Common myeloid progenitor, CD34-positive (primary cell): ENCODE results near the gene PIP5KL1.

Experiments
- CTCF ChIA-PET: fragments of 350-600 bp; sonication (Branson Sonifier 250); formaldehyde crosslinking; loops from one replicate; lab custom pipeline; 2021; ENCODE audit warnings: antibody characterized with exemption; lab: Charles Lee
- POLR2A ChIA-PET: fragments of 350-600 bp; sonication (Branson Sonifier 250); formaldehyde crosslinking; loops from one replicate; lab custom pipeline; 2021; ENCODE audit warnings: antibody characterized with exemption; lab: Charles Lee
- DNase-seq, 3 donors: peaks; one replicate each; pipeline versions ENCODE4 v3.0.0 to v3.0.0-alpha.2; 2013
- H3K27ac ChIP-seq, 2 experiments: 1 replicate in 1 of 2; 2 replicates in 1 of 2; pipeline ENCODE4 v1.7.0; 2013; ENCODE audit warnings: inconsistent platforms in 2 of 2, low read length in 2 of 2, mild to moderate bottlenecking in 2 of 2, low read depth in 1 of 2, moderate library complexity in 1 of 2; ENCODE audit not compliant: severe bottlenecking in 2 of 2, insufficient read depth in 1 of 2, poor library complexity in 1 of 2
- H3K27me3 ChIP-seq, 5 experiments: replicated peaks in 2 of 5; 1 replicate in 3 of 5; 2 replicates in 2 of 5; pipeline versions ENCODE4 v1.6.1 to v1.7.0; 2013; ENCODE audit warnings: low read length in 4 of 5, mild to moderate bottlenecking in 2 of 5, moderate library complexity in 2 of 5, inconsistent platforms in 1 of 5; ENCODE audit not compliant: insufficient read depth in 5 of 5, control insufficient read depth in 4 of 5
- H3K36me3 ChIP-seq, 4 experiments: 1 replicate in 2 of 4; 2 replicates in 2 of 4; pipeline versions ENCODE4 v1.6.1 to v1.7.0; 2013; ENCODE audit warnings: low read length in 3 of 4, control low read depth in 1 of 4, mild to moderate bottlenecking in 1 of 4; ENCODE audit not compliant: control insufficient read depth in 4 of 4, insufficient read depth in 4 of 4
- H3K4me1 ChIP-seq, 4 experiments: 1 replicate in 3 of 4; 2 replicates in 1 of 4; pipeline versions ENCODE4 v1.6.1 to v1.7.1; 2013; ENCODE audit warnings: low read length in 3 of 4, mild to moderate bottlenecking in 3 of 4, control low read depth in 1 of 4, inconsistent platforms in 1 of 4, moderate library complexity in 1 of 4; ENCODE audit not compliant: control insufficient read depth in 4 of 4, insufficient read depth in 4 of 4; ENCODE audit errors: control extremely low read depth in 1 of 4
- H3K4me3 ChIP-seq, 7 experiments: 1 replicate in 4 of 7; 2 replicates in 3 of 7; pipeline versions ENCODE4 v1.5.1 to v1.7.0; 2013; ENCODE audit warnings: mild to moderate bottlenecking in 7 of 7, low read length in 6 of 7, moderate library complexity in 6 of 7, inconsistent platforms in 2 of 7, low read depth in 2 of 7, control low read depth in 1 of 7; ENCODE audit not compliant: insufficient read depth in 4 of 7, control insufficient read depth in 1 of 7; ENCODE audit errors: extremely low read depth in 1 of 7
- H3K9me3 ChIP-seq, 5 experiments: 1 replicate in 4 of 5; 2 replicates in 1 of 5; pipeline versions ENCODE4 v1.6.1 to v1.7.1; 2013; ENCODE audit warnings: low read length in 4 of 5, mild to moderate bottlenecking in 2 of 5, inconsistent platforms in 1 of 5, low read depth in 1 of 5, moderate library complexity in 1 of 5; ENCODE audit not compliant: control insufficient read depth in 4 of 5, insufficient read depth in 2 of 5; ENCODE audit errors: control extremely low read depth in 1 of 5
- WGBS: methylation state at CpG from one replicate; pipeline ENCODE4 v1.1.5; 2013; ENCODE audit not compliant: insufficient coverage; 5-methylcytosine and 5-hydroxymethylcytosine counted together

Gene PIP5KL1

DNA sequence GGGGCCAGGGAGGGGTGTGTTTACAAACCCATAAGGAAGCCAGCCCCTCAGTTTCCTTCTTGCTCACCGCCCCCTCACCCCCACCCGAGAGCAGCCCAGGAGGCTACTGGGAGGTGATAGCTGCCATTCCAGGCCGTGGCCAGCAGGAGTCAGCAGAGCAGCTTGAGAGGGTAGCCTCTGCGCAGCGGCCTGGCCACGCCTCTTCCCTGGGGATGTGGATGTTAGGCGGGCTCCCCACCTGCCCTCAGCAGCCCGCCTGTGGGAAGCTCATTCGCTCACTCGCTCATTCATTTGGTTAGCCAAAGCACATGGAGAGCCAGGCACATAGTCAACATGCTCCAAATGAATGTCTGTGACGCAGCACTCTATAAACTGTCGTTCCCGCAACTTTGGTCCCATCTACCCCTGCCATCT, 13.2 kb upstream of the PIP5KL1 start:
- CTCF ChIA-PET: interaction anchor here (0.8 to 14.2 kb wide), 27 partner anchors 9 to 203 kb away, joined by 3 to 245 read pairs (median 5); no protein-coding TSS in a partner anchor
- Histone ChIP-seq H3K36me3 (peaks cover 2 to 17% (median 10%) of the 10 kb centered on the region in 4 experiments), H3K4me3 (peak overlapping the region in 2 of 7 experiments; percentile 23 to 55), H3K9me3 (no peaks in the 10 kb centered on the region), H3K27me3 (no peaks in the 10 kb centered on the region), H3K27ac (no peak overlapping the region), H3K4me1 (peaks cover 0 to 19% (median 12%) of the 10 kb centered on the region in 4 experiments)
- DNase-seq: peak; percentile 85 to 94 (median 92)
- POLR2A ChIA-PET: interaction anchor here (0.6 to 1.0 kb wide), 2 partner anchors 52 to 165 kb away, joined by 3 read pairs; no protein-coding TSS in a partner anchor
- 30% methylated on average over 11 of the region's 13 CpGs for WGBS

DNA sequence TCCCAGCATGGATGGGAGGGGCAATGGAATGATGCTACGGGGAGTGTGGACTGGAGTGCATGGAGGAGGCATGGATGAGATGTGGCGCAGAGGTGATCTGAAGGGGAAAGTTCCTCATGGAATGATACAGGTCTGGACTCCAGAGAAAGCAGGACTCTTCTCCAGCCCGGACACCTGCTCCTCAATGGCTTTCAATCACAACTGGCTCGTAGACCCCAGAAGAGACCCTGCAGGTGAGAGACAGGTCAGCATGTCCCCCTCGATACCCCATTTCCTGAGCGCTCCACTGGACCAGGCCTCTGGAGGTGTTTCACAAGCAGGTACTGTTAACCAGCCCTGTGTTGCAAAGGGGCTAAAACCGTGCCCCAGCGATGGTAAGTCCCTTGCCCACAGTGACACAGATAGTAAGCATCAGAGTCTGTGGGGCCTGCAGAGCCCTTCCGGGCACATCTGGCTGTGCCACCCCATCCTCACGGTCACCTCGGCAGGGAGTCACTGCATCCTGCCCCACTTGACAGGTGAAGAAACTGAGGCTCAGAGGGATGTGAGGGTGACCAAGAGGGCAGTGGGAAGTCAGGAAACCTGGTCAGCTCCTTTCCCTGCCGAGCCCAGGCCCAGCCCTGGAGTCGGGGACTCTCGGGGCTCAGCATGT, 12.6 kb upstream of the PIP5KL1 start:
- ChIA-PET POLR2A (no interaction called here), CTCF (interaction anchor here (0.7 to 14.2 kb wide), 30 partner anchors 8 to 204 kb away, joined by 3 to 245 read pairs (median 5); partner anchors contain the start of gene EEIG1)
- Histone ChIP-seq H3K27ac (no peak overlapping the region), H3K9me3 (no peaks in the 10 kb centered on the region), H3K4me1 (peaks cover 0 to 19% (median 13%) of the 10 kb centered on the region in 4 experiments), H3K27me3 (no peaks in the 10 kb centered on the region), H3K36me3 (peaks cover 2 to 17% (median 10%) of the 10 kb centered on the region in 4 experiments), H3K4me3 (peak overlapping the region in 2 of 7 experiments; percentile 23 to 55)
- DNase-seq: no peak
- 65% methylated on average over 12 of the region's 14 CpGs for WGBS

DNA sequence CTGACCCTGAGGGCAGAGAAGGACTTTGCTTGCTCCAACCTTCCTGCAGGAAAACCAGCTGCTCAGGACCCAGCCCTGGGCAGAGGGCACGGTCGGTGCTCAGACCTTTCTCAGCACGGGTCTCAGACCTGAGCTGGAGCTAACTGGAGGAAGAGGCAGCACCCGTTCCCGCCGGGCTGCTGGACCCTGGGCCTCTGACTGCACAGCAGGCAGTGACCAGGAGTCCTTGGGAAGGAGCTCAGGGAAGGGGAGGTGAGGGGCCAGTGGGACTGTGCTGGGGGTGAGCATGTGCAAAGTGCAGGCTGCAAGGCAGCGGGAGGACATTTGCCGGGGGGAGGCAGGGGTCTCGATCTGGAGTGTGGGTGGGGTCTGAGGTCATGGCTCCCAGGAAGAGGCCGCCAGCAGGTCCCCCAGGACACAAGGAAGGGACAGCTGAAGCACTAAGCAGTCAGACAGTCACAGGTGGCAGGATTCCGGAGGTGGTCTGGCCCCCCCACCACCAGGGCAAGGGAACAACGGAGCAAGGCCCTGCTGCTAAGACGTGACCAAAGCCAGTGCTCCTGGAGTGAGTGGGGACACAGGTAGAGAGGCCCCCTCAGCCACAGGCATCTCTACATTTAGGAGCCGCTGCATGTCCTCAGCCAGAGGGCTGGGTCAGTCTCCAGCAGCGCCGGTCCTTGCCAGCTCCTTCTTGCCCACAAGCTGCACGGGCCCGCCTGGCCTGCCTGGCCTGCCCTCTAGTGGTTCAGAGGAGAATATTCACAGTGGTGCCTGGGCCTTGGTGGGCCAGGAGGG, 11.8 kb upstream of the PIP5KL1 start:
- CTCF ChIA-PET: interaction anchor here (0.7 to 14.2 kb wide), 24 partner anchors 8 to 186 kb away, joined by 3 to 245 read pairs (median 4); partner anchors contain the start of genes EEIG1, PIP5KL1 and ST6GALNAC4
- Histone ChIP-seq H3K4me1 (peaks cover 0 to 24% (median 18%) of the 10 kb centered on the region in 4 experiments), H3K27me3 (no peaks in the 10 kb centered on the region), H3K4me3 (no peak overlapping the region), H3K9me3 (no peaks in the 10 kb centered on the region), H3K36me3 (peaks cover 2 to 17% (median 10%) of the 10 kb centered on the region in 4 experiments), H3K27ac (peak overlapping the region in 1 of 2 experiments; percentile 25)
- POLR2A ChIA-PET: interaction anchor here (0.6 kb wide), 1 partner anchor 117 kb away, joined by 6 read pairs; no protein-coding TSS in a partner anchor
- peak; percentile 46 to 68 (median 63) for DNase-seq
- WGBS: 92% methylated on average over 10 of the region's 18 CpGs

DNA sequence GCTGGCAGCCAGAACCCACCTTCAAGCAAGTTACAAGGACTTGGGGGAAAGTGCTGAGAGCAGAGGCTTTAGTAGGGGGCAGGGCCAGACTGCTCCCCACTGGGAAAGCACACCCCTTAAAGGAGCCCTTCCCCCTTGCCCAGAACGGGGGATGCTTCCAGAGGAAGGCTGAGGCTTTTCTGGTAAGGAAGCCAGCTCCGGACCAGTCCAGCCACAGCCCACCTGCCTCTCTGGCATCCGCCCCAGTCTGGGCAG, 11.3 kb upstream of the PIP5KL1 start:
- CTCF ChIA-PET: interaction anchor here (1.0 to 14.2 kb wide), 15 partner anchors 9 to 187 kb away, joined by 3 to 245 read pairs (median 4); partner anchors contain the start of gene PIP5KL1
- H3K27ac ChIP-seq: no peak overlapping the region
- H3K36me3 ChIP-seq: peaks cover 2 to 17% (median 10%) of the 10 kb centered on the region in 4 experiments
- POLR2A ChIA-PET: interaction anchor here (0.6 kb wide), 1 partner anchor 118 kb away, joined by 6 read pairs; no protein-coding TSS in a partner anchor
- no peak overlapping the region for H3K4me3 ChIP-seq
- no peak for DNase-seq
- no peaks in the 10 kb centered on the region for H3K9me3 ChIP-seq
- H3K27me3 ChIP-seq: no peaks in the 10 kb centered on the region
- WGBS: 94% methylated on average over 3 of the region's 3 CpGs
- peaks cover 2 to 29% (median 23%) of the 10 kb centered on the region in 4 experiments for H3K4me1 ChIP-seq

DNA sequence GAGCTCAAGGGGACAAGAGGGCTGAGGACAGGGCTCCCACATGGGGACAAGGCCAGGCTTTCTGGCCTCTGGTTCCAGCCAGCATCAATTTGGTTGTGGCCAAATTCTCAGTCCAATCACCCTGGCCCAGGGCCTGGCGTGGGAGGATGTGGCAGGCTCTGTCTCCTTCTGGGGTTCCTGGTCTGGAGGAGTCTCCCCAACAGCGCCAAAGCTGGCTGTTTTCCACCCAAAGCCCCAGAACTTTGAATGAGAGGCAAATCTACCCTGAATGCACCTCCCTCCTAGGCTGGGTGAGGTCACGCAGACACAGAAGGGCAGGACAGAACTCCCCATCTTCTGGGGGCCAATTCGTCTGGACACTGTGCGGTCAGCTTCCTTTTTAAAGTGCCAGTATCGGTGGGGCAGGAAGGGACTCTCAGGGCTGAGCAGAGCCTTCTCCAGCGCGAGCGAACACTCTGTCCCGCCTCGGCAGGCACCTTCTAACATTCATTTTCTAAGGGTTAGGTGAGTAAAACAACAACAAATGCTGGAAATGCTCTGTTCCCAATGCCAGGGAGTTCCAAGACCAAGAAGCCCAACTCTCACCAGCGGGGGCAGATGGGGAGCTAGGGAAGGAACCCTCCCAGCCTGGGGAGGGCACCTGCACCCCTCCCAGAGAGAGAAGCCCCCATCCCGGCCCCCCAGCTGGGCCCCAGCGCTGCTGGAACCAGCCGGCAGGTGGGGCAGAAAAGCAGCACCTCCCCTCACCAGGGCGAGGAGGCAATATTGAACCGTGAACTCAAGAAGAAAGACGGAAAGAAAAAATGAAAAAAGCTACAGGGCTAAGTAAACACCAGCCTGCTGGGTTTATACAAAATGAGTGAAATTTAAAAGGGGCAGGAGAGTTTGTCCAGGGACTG, 10.7 kb upstream of the PIP5KL1 start:
- ChIA-PET CTCF (interaction anchor here (1.0 to 14.2 kb wide), 14 partner anchors 9 to 177 kb away, joined by 3 to 245 read pairs (median 4); partner anchors contain the start of gene PIP5KL1), POLR2A (no interaction called here)
- Histone ChIP-seq H3K9me3 (no peaks in the 10 kb centered on the region), H3K27ac (no peak overlapping the region), H3K27me3 (no peaks in the 10 kb centered on the region), H3K36me3 (peaks cover 2 to 18% (median 10%) of the 10 kb centered on the region in 4 experiments), H3K4me3 (no peak overlapping the region), H3K4me1 (peaks cover 5 to 35% (median 29%) of the 10 kb centered on the region in 4 experiments)
- WGBS: 91% methylated on average over 12 of the region's 18 CpGs
- DNase-seq: no peak

DNA sequence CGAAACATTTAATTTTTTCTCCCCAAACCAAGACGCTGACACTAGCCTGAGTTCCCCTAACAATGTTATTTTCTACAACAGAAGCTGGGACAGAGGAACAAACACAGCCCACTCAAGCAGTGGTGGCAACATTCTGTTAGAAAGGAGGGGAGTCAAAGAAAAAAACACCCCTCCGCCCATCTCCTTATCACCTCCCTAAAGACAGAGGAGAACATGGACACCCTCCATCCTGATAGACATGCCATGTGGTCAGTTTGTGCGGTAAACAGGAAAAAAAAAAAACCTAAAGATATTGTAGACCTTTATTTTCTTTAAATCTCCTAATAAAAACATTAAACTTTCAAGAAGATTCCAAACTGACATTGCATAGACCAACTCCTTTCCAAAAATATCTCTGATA, 10.0 kb upstream of the PIP5KL1 start:
- no peaks in the 10 kb centered on the region for H3K9me3 ChIP-seq
- H3K27me3 ChIP-seq: no peaks in the 10 kb centered on the region
- peaks cover 2 to 23% (median 9%) of the 10 kb centered on the region in 4 experiments for H3K36me3 ChIP-seq
- 100% methylated on average over 1 of the region's 4 CpGs for WGBS
- no peak overlapping the region for H3K4me3 ChIP-seq
- peaks cover 5 to 42% (median 34%) of the 10 kb centered on the region in 4 experiments for H3K4me1 ChIP-seq
- no peak overlapping the region for H3K27ac ChIP-seq
- ChIA-PET POLR2A (no interaction called here), CTCF (interaction anchor here (1.1 to 14.2 kb wide), 4 partner anchors 12 to 178 kb away, joined by 3 to 245 read pairs (median 26); no protein-coding TSS in a partner anchor)
- DNase-seq: no peak
